Activated B cell treated with CpG ODN at 0.5 μM for 24 hours (primary cell): ENCODE data around the gene ADAMTSL2. TPM values are rescaled to one million over a fixed set of nuclear protein-coding genes. Genes with fewer than 3 reads are reported as not detected.

Experiments
- ATAC-seq: fragments of 200-7000 bp; cut with Tn5 transposase; one replicate; pipeline ENCODE4 v1.10.0; 2021; ENCODE audit warnings: low read depth, mild to moderate bottlenecking, moderate library complexity
- CTCF ChIA-PET: fragments of 350-600 bp; sonication (Branson Sonifier 250); formaldehyde crosslinking; loops from one replicate; lab custom pipeline; 2021; ENCODE audit warnings: antibody characterized with exemption; lab: Charles Lee
- POLR2A ChIA-PET: fragments of 350-600 bp; sonication (Branson Sonifier 250); formaldehyde crosslinking; loops from one replicate; lab custom pipeline; 2021; ENCODE audit warnings: antibody characterized with exemption; lab: Charles Lee
- DNase-seq: peaks from one replicate; pipeline ENCODE4 v3.0.0; 2022
- H3K27ac Mint-ChIP-seq: one replicate; pipeline ENCODE4 v1.8.0; 2020; ENCODE audit warnings: mixed read lengths
- H3K27me3 Mint-ChIP-seq: one replicate; pipeline ENCODE4 v1.8.0; 2021; ENCODE audit warnings: mixed read lengths
- H3K36me3 Mint-ChIP-seq: one replicate; pipeline ENCODE4 v1.8.0; 2021; ENCODE audit warnings: low read depth, mixed read lengths
- H3K4me1 Mint-ChIP-seq: one replicate; pipeline ENCODE4 v1.8.0; 2021; ENCODE audit warnings: mixed read lengths
- H3K4me3 Mint-ChIP-seq: one replicate; pipeline ENCODE4 v1.8.0; 2020; ENCODE audit warnings: mild to moderate bottlenecking, mixed read lengths
- H3K9me3 Mint-ChIP-seq: one replicate; pipeline ENCODE4 v1.8.0; 2020; ENCODE audit warnings: mixed read lengths
- CTCF ChIP-seq: fragments of 200-600 bp; IDR thresholded peaks from one replicate; pipeline ENCODE4 v1.8.0; 2022; ENCODE audit warnings: antibody characterized with exemption, mild to moderate bottlenecking
- intact Hi-C: fragments of 100-400 bp; cut with micrococcal nuclease; formaldehyde crosslinking; loops from one replicate; pipeline ENCODE4 v1.15.1; 2024
- total RNA-seq: library from RNA; stranded (reverse); gene quantifications from 2 replicates; pipeline ENCODE4 v1.2.3, GENCODE V29; 2022

The ADAMTSL2 gene
- total RNA-seq, 1 donor from 2014 or later: not detected

- ATAC-seq: no peak
- TF ChIP-seq CTCF: no peak
- ChIA-PET POLR2A (no interaction called here), CTCF (no interaction called here)
- no peak for DNase-seq
- intact Hi-C loops: no loop called here
- no peak overlapping the region for H3K4me3 Mint-ChIP-seq
- peaks cover 10% of the 10 kb centered on the region for H3K27me3 Mint-ChIP-seq
- H3K4me1 Mint-ChIP-seq: no peaks in the 10 kb centered on the region
- no peaks in the 10 kb centered on the region for H3K9me3 Mint-ChIP-seq
- no peak overlapping the region for H3K27ac Mint-ChIP-seq
- H3K36me3 Mint-ChIP-seq: no peaks in the 10 kb centered on the region
These were observed 35.6 kb downstream of the ADAMTSL2 start for GRCh38 chr9:133569891-133570690.

- H3K27ac Mint-ChIP-seq: no peak overlapping the region
- DNase-seq (no peak), ATAC-seq (no peak)
- H3K9me3 Mint-ChIP-seq: no peaks in the 10 kb centered on the region
- intact Hi-C loops: no loop called here
- H3K4me1 Mint-ChIP-seq: no peaks in the 10 kb centered on the region
- H3K36me3 Mint-ChIP-seq: no peaks in the 10 kb centered on the region
- peaks cover 15% of the 10 kb centered on the region for H3K27me3 Mint-ChIP-seq
- ChIA-PET POLR2A (no interaction called here), CTCF (no interaction called here)
- no peak for TF ChIP-seq CTCF
- no peak overlapping the region for H3K4me3 Mint-ChIP-seq
These were observed 36.2 kb downstream of the ADAMTSL2 start for GRCh38 chr9:133570691-133571080.

GRCh38 chr9:133571391-133571890 is 36.9 kb downstream of the ADAMTSL2 start:
- H3K9me3 Mint-ChIP-seq: no peaks in the 10 kb centered on the region
- no peak for DNase-seq
- CTCF ChIA-PET: no interaction called here
- no peak overlapping the region for H3K4me3 Mint-ChIP-seq
- H3K27ac Mint-ChIP-seq: no peak overlapping the region
- peaks cover 20% of the 10 kb centered on the region for H3K27me3 Mint-ChIP-seq
- no peak for TF ChIP-seq CTCF
- no peaks in the 10 kb centered on the region for H3K36me3 Mint-ChIP-seq
- POLR2A ChIA-PET: no interaction called here
- ATAC-seq: no peak
- intact Hi-C loops: no loop called here
- no peaks in the 10 kb centered on the region for H3K4me1 Mint-ChIP-seq

GRCh38 chr9:133571896-133572595 is 37.5 kb downstream of the ADAMTSL2 start:
- ATAC-seq: no peak
- POLR2A ChIA-PET: no interaction called here
- intact Hi-C loops: no loop called here

More at GRCh38 chr9:133571896-133572595, 37.5 kb downstream of the ADAMTSL2 start:
- H3K9me3 Mint-ChIP-seq: no peaks in the 10 kb centered on the region
- H3K27ac Mint-ChIP-seq: no peak overlapping the region
- H3K4me3 Mint-ChIP-seq: no peak overlapping the region
- CTCF ChIA-PET: no interaction called here
- no peak for TF ChIP-seq CTCF
- H3K4me1 Mint-ChIP-seq: peaks cover 6% of the 10 kb centered on the region
- H3K27me3 Mint-ChIP-seq: peaks cover 26% of the 10 kb centered on the region
- no peak for DNase-seq
- H3K36me3 Mint-ChIP-seq: no peaks in the 10 kb centered on the region
